Activated naive CD4-positive, alpha-beta T cell (primary cell): ENCODE measurements around the gene MYH6.
A peak's percentile ranks its signal among the peaks of the same experiment; 100 is the strongest.

ENCODE experiments used
- DNase-seq, 4 experiments: peaks; one replicate each; lab custom pipeline; 2025; lab: John Stamatoyannopoulos, UW

Gene MYH6

DNA sequence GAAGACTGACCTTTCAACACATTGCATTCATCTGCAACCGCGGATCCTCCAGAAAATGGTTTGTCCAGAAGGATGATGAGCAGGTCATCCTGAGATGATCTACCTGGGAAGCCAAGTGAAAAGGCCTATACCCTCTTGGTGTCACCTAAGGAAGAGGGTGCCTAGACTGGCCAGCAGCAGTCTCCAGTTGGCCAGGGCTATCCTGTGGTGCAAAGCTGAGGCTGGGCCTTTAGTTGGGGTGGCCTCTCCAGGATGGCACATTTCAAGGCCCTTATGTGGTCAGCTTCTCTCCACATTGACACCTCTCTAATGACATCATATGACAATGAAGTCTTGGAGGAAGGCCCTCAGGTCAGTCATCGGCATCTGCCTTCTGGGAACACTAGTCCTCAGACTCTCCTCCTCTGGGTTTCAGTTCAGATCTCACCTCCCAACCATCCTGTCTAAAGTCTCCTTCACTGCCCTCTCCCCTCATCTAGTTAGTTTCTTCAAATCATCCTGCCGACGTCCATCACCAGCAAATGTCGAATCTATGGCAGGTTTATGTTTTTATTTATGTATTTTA is 52.1 kb downstream of the MYH6 start:
- no peak for DNase-seq

DNA sequence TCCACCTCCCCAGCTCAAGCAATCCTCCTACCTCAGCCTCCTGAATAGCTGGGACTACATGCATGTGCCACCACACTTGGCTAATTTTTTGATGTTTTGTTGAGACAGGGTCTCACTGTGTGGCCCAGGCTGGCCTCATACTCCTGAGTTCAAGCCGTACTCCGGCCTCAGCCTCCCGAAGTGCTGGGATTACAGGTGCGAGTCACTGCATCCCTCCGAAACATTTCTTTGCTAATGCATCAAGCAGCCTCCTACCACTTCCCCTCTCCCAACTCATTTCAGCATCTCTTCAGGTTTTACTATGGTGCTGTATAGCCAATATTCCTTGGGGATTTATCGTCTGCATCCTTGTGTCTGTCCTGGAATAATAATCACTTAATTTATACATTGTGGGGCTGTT is 53.1 kb downstream of the MYH6 start:
- no peak for DNase-seq

- DNase-seq, result no peak
Observed at GRCh38 chr14:23353433-23353780, 54.7 kb downstream of the MYH6 start.

DNA sequence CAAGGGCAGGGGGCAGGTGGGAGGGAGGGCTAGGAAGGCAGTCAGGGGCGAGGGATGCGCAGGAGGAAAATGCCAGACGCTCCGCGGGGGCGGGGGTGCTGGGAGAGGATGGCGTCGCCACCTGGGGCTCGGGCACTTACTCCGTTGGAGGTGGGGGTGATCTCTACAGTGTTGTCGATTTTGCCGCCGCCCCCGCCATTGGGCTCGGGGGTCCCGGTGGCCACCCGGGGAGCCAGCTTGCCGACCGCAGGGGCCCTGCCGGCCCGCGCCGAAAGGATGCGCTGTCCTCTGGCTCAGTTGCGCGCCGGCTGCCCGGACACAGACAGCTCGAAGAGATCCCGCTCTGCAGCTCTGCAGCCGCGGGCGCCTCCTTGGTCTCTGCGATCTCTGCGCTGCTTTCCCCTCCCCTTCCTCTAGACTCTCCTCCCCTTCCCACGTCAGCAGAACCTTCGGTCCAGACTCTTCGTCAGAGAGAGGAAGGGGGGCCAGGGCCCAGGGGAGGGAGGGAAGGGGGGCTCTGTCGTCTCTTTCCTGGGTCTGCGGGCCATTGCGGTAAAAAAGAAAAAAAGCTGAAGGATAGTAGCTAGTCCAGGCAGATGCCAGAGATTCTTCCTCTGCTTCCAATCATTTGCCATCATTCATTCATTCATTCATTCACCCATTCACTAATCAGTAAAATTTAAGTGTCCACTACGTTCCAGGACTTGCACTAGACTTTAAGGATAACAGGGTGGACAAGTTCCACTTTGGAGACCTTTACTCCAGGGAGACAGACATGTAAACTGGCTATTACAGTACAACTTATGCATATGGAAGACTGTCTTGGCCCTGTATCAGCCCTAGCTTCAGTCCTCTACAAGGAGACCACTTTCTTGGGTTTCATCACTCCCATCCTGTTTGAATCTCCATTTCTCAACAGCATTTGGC is 55.3 kb downstream of the MYH6 start, which contains the start of gene SLC22A17:
SLC22A17 (minus strand) TSS at position 382 of the 927 bp plus-strand sequence.
- peak in 2 of 4 experiments; percentile 24 to 54 for DNase-seq

- peak in 1 of 4 experiments; percentile 5 for DNase-seq
Observed at GRCh38 chr14:23351681-23352505, 56.2 kb downstream of the MYH6 start.

DNA sequence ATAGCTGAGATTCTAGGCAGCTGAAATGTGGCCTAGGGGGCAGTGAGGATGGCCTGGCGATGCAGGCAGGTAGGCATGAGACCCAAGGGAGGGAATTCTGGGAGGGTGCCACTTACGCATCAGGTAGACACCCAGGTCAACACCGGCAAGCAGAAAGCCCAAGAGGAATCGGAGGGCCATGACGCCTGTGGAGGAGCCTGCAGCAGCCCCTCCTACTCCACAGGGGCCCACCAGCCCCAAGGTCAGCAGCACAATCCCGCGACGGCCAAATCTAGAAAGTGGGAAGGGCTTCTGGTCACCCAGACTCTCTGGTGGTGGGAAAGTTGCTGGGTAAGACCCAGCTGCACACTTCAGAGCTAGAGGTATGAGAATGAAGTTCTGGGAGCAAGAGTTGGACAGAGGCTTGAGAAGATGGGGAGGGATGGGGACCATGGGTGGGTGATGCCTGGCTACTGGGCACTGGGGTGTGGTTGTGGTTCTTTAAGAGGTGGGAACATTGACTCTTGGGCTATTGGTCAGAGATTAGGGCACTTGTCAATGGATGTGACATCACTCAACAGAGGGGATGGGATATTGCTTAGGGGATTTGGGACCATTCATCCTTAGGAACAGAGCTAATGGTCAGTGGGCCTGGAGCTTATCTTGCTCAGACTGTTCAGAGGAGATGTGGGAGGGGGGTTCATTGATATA is 58.8 kb downstream of the MYH6 start:
- DNase-seq, result no peak

GRCh38 chr14:23348297-23348655 is 59.8 kb downstream of the MYH6 start:
- no peak for DNase-seq

DNA sequence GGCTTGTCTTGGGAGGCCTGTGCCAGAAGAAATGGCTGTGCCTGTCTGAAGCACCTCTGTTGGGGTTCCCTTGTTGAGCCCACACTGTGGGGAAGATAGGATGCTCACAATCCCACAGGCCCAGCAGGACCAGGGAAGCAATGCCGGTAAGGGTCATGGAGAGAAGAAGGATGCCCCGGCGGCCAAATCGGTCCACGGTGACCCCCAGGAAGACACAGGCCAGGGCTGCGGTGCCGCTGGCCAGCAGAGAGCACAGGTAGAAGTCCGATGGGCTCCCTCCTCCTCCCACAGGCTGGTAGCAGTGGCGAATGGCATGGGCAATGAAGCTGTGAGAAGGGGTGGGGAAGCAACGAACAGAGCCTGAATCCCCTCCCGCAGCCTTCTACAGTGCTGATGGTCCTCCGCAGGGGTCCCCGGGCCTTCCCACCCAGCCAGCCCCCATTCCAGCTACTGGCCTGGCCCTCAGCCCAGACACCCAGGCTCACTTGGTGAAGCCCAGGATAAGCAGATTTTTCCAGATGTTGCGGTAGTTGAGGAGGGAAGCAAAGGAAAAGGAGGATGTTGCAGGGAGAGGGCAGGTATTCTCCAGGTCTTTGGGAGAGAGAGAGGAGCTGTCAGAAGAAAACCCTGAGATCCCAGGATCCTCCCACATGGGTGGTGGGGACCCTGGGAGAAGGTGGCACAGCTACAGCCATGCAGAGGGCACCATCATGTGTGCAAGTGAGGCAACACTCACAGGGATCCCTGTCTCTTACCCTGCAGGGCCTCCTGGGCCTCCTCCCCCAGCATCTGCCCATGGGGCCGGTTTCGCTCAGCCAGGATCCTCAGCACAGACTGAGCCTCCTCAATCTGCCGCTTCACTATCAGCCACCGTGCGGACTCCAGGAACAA is 60.4 kb downstream of the MYH6 start:
- DNase-seq, result no peak

DNA sequence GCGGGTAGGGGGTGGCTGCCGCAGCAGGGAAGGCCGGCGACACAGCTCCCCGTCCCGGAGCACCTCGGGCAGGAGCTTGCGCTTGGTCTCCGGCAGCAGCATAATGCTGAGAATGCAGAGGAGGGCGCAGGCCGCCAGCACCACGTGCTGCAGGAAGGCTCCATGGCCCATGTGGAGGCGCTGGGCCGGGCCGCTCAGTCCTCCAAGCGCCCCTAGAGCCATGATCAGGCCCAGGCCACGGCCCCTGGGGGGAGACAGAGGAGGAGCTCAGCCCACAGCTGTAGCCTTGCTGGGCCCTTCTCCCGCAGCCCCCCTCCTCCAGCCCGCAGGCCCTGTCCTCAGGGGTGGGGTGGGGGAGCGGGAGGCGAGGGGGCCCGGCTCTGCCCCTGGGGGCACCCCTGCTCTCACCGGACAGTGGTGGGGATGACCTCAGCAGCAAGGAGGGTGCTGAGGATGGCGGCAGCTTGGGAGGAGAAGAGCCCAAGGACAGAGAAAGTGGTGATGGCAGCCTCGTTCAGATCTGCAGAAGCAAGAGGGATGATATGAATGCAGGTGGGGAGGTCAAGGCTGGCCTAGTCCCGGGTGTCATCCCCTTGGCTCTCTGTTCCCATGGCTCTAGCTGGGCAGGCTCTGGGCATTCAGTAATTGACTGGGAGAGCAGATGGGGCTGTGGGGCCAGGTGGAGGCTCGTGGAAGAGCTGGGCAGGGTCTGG is 61.2 kb downstream of the MYH6 start:
- no peak for DNase-seq

DNA sequence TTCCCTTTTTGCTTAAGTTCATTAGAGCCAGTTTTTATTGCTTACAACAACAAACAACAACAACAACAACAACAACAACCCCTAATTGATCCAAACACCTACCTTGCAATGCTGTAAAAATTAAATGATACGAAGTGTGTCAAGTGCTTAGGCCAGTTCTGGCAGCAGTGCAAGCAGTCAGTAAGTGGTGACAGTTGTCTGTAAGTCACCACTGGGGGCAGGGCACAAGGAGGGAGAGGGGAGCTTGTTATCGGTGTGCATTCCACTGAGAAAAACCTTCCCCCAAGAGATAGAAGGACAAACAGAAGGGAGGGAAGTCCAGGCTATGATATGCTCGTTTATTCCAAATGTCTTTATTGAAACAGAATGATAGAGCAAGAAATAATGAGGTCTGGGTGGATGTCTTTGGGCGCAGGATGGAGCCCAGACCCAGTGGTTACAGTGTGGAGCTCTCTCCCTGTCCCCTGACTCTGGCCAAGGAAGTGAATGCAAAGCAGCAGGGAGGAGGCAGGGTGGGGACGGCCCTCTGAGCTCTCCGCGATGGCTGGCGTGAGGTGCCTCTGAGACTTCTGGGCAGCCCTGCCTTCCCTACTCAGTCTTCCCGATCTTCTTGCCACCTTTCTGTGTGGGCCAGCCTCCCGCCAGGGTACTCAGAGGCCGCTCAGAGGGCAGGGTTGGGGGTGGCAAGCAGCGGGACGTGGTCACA is 61.9 kb downstream of the MYH6 start:
- no peak for DNase-seq

DNA sequence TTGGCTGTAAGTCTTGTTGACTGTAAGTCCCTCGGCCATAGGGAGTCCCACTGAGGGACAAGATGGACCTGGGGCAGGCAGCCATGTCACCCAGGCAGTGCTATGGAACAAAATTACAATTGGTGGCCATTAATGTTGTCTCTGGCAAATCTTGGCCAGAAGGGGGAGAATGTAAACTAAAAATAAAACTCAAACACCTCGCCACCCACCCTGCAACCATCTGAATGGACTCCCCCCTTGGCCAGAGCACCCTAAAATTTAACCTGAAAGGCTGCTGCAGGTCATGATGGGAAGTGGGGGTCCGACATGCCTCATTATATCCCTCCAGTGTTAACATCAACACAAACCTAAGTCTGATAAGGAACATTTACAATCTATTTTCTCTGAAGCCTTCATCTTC is 63.6 kb downstream of the MYH6 start:
- DNase-seq, result no peak

- no peak for DNase-seq
Observed at GRCh38 chr14:23339506-23340268, 68.4 kb downstream of the MYH6 start.

GRCh38 chr14:23335623-23336022 is 72.5 kb downstream of the MYH6 start:
- DNase-seq, result no peak
